Upper lobe of left lung (tissue), 4 donors: ENCODE results near the gene TMEM231.

Experiments used
- POLR2A ChIP-seq, 4 donors: fragments of 450-650 bp; IDR thresholded peaks; one replicate each; pipeline ENCODE4 v1.5.1; 2016 to 2017; ENCODE audit warnings: antibody characterized with exemption in 4 of 4, mild to moderate bottlenecking in 2 of 4
- TF ChIP-seq, protein P1 (sequence below), 6 experiments: fragments of 450-650 bp in 4 of 6; fragments of 200-600 bp in 2 of 6; sonication (generic) in 2 of 6; IDR thresholded peaks; one replicate each; pipeline ENCODE4 v1.5.1; 2016 to 2019; ENCODE audit warnings: antibody characterized with exemption in 6 of 6

DNA sequence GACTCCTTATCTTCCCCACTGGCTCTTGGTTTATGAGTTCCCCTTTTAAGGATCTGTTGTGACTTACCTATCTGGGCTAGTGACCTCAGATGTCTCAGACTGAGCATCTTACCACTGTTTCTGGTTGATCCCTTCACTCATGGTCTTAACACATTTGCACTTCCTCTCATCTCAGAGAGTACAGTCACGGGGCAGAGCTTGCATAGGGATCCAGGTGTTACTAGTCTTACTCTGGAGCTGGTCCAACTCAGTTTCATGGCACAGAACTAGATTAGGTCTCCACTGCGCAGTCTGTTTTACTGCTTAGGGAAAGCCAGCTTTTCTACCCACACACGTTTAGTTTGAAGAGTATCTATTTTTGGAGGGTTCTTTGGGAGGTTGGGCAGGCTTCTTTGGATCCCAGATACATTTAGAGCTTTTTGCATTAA is 20.3 kb upstream of the TMEM231 start:
- TF ChIP-seq POLR2A (IDR thresholded peaks at IDR 0.05) = no peak
- TF ChIP-seq, protein P1, sequence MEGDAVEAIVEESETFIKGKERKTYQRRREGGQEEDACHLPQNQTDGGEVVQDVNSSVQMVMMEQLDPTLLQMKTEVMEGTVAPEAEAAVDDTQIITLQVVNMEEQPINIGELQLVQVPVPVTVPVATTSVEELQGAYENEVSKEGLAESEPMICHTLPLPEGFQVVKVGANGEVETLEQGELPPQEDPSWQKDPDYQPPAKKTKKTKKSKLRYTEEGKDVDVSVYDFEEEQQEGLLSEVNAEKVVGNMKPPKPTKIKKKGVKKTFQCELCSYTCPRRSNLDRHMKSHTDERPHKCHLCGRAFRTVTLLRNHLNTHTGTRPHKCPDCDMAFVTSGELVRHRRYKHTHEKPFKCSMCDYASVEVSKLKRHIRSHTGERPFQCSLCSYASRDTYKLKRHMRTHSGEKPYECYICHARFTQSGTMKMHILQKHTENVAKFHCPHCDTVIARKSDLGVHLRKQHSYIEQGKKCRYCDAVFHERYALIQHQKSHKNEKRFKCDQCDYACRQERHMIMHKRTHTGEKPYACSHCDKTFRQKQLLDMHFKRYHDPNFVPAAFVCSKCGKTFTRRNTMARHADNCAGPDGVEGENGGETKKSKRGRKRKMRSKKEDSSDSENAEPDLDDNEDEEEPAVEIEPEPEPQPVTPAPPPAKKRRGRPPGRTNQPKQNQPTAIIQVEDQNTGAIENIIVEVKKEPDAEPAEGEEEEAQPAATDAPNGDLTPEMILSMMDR (IDR thresholded peaks at IDR 0.05) = no peak
